KMS-11 (cell line): Measurements from ENCODE around the gene CDC14B.

Experiments used
- H2AFZ ChIP-seq: fragments of 200-600 bp; sonication (generic); 2 replicates; pipeline ENCODE4 v1.6.1; 2016; ENCODE audit warnings: antibody characterized with exemption, mixed run types, low read depth
- H3K27ac ChIP-seq: fragments of 200-600 bp; sonication (generic); 2 replicates; pipeline ENCODE4 v1.6.1; 2016; ENCODE audit warnings: mild to moderate bottlenecking, mixed run types
- H3K27me3 ChIP-seq: fragments of 200-600 bp; sonication (generic); 2 replicates; pipeline ENCODE4 v1.6.1; 2017; ENCODE audit warnings: mild to moderate bottlenecking, low read depth, mixed run types, moderate library complexity; ENCODE audit not compliant: insufficient read depth
- H3K36me3 ChIP-seq: fragments of 200-600 bp; sonication (generic); 2 replicates; pipeline ENCODE4 v1.6.1; 2017; ENCODE audit warnings: mild to moderate bottlenecking, mixed run types; ENCODE audit not compliant: insufficient read depth
- H3K4me1 ChIP-seq: fragments of 200-600 bp; sonication (generic); 2 replicates; pipeline ENCODE4 v1.6.1; 2016; ENCODE audit warnings: mild to moderate bottlenecking, low read depth, mixed run types; ENCODE audit not compliant: poor library complexity, severe bottlenecking
- H3K4me2 ChIP-seq: fragments of 200-600 bp; sonication (generic); 2 replicates; pipeline ENCODE4 v1.7.0; 2016; ENCODE audit warnings: mild to moderate bottlenecking, mixed run types
- H3K4me3 ChIP-seq: fragments of 200-600 bp; sonication (generic); IDR thresholded peaks from 2 replicates; pipeline ENCODE4 v1.6.1; 2017; ENCODE audit warnings: low read depth, low read length, mixed read lengths; ENCODE audit not compliant: insufficient read depth
- H3K79me2 ChIP-seq: fragments of 200-600 bp; sonication (generic); 2 replicates; pipeline ENCODE4 v1.6.1; 2016; ENCODE audit warnings: low read depth, mixed run types; ENCODE audit not compliant: insufficient read depth
- H3K9ac ChIP-seq: fragments of 200-600 bp; sonication (generic); 2 replicates; pipeline ENCODE4 v1.6.1; 2016; ENCODE audit warnings: mild to moderate bottlenecking, mixed run types
- H4K20me1 ChIP-seq: fragments of 200-600 bp; sonication (generic); 2 replicates; pipeline ENCODE4 v1.6.1; 2016; ENCODE audit warnings: mild to moderate bottlenecking, mixed run types; ENCODE audit not compliant: insufficient read depth
- TF ChIP-seq, protein P1 (sequence below): fragments of 200-600 bp; sonication (generic); conservative IDR thresholded peaks from 2 replicates; pipeline ENCODE4 v1.6.1; 2017; ENCODE audit warnings: low read depth, mild to moderate bottlenecking, antibody characterized with exemption, low read length, moderate library complexity, mixed read lengths

Gene CDC14B

GRCh38 chr9:96460470-96460869, 159.2 kb downstream of the CDC14B start:
- H3K27me3 ChIP-seq, result no peaks in the 10 kb centered on the region
- H3K27ac ChIP-seq, result no peak overlapping the region
- no peaks in the 10 kb centered on the region for H3K79me2 ChIP-seq
- H3K4me3 ChIP-seq, result no peak overlapping the region
- H3K36me3 ChIP-seq, result no peaks in the 10 kb centered on the region
- no peaks in the 10 kb centered on the region for H3K4me1 ChIP-seq
- TF ChIP-seq, protein P1, sequence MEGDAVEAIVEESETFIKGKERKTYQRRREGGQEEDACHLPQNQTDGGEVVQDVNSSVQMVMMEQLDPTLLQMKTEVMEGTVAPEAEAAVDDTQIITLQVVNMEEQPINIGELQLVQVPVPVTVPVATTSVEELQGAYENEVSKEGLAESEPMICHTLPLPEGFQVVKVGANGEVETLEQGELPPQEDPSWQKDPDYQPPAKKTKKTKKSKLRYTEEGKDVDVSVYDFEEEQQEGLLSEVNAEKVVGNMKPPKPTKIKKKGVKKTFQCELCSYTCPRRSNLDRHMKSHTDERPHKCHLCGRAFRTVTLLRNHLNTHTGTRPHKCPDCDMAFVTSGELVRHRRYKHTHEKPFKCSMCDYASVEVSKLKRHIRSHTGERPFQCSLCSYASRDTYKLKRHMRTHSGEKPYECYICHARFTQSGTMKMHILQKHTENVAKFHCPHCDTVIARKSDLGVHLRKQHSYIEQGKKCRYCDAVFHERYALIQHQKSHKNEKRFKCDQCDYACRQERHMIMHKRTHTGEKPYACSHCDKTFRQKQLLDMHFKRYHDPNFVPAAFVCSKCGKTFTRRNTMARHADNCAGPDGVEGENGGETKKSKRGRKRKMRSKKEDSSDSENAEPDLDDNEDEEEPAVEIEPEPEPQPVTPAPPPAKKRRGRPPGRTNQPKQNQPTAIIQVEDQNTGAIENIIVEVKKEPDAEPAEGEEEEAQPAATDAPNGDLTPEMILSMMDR, result no peak
- H3K4me2 ChIP-seq, result no peak overlapping the region
- H3K9ac ChIP-seq, result no peak overlapping the region
- no peak overlapping the region for H2AFZ ChIP-seq
- no peaks in the 10 kb centered on the region for H4K20me1 ChIP-seq

- H3K79me2 ChIP-seq, result no peaks in the 10 kb centered on the region
- no peaks in the 10 kb centered on the region for H3K36me3 ChIP-seq
- H2AFZ ChIP-seq, result no peak overlapping the region
- no peak overlapping the region for H3K9ac ChIP-seq
- H3K4me3 ChIP-seq, result no peak overlapping the region
- H3K4me2 ChIP-seq, result no peak overlapping the region
- H3K27me3 ChIP-seq, result no peaks in the 10 kb centered on the region
- no peaks in the 10 kb centered on the region for H3K4me1 ChIP-seq
- no peak overlapping the region for H3K27ac ChIP-seq
- TF ChIP-seq, protein P1, result no peak
- H4K20me1 ChIP-seq, result no peaks in the 10 kb centered on the region
Observed at GRCh38 chr9:96459268-96460007, 160.2 kb downstream of the CDC14B start.

- TF ChIP-seq, protein P1, result no peak
- Histone ChIP-seq H3K4me1 (peaks cover 7% of the 10 kb centered on the region), H4K20me1 (no peaks in the 10 kb centered on the region), H3K27ac (no peak overlapping the region), H3K9ac (no peak overlapping the region), H3K4me2 (no peak overlapping the region), H3K36me3 (no peaks in the 10 kb centered on the region), H3K27me3 (no peaks in the 10 kb centered on the region), H3K4me3 (no peak overlapping the region), H2AFZ (no peak overlapping the region), H3K79me2 (no peaks in the 10 kb centered on the region)
Observed at GRCh38 chr9:96458226-96458625, 161.4 kb downstream of the CDC14B start.

DNA sequence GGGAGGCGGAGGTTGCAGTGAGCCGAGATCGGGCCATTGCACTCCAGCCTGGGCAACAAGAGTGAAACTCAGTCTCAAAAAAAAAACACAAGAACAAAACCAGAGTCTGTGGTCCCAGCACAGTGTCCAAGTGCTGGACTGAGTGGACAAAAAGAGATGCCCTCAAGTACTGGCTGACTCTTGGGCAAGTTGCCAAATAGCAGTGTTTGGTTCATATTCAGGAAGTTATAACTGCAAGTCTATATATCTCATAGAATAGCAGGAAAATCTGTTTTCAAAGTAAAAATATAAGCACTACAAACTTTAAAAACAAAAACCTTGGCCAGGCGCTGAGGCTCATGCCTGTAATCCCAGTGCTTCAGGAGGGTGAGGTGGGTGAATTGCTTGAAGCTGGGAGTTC, 162.4 kb downstream of the CDC14B start:
- H3K4me2 ChIP-seq, result no peak overlapping the region
- TF ChIP-seq, protein P1, result no peak
- no peaks in the 10 kb centered on the region for H3K79me2 ChIP-seq
- no peaks in the 10 kb centered on the region for H3K27me3 ChIP-seq
- H3K4me3 ChIP-seq, result no peak overlapping the region
- no peaks in the 10 kb centered on the region for H4K20me1 ChIP-seq
- H2AFZ ChIP-seq, result no peak overlapping the region
- H3K9ac ChIP-seq, result no peak overlapping the region
- no peaks in the 10 kb centered on the region for H3K36me3 ChIP-seq
- H3K4me1 ChIP-seq, result peaks cover 8% of the 10 kb centered on the region
- no peak overlapping the region for H3K27ac ChIP-seq
